Skeletal muscle cell (primary cell): ENCODE data around the gene PTPRF.
A peak's percentile ranks its signal among the peaks of the same experiment; 100 is the strongest.

ENCODE experiments used
- DNase-seq: peaks from one replicate; pipeline ENCODE4 v3.0.0-alpha.2; 2010; ENCODE audit warnings: low read depth
- H3K4me3 ChIP-seq: 2 replicates; pipeline ENCODE4 v1.5.1; 2011; ENCODE audit warnings: low read depth, mild to moderate bottlenecking, control low read depth, low read length, moderate library complexity

Gene PTPRF

GRCh38 chr1:43570277-43570676 lies 39.6 kb downstream of the PTPRF start:
- H3K4me3 ChIP-seq = no peak overlapping the region
- DNase-seq = no peak

DNA sequence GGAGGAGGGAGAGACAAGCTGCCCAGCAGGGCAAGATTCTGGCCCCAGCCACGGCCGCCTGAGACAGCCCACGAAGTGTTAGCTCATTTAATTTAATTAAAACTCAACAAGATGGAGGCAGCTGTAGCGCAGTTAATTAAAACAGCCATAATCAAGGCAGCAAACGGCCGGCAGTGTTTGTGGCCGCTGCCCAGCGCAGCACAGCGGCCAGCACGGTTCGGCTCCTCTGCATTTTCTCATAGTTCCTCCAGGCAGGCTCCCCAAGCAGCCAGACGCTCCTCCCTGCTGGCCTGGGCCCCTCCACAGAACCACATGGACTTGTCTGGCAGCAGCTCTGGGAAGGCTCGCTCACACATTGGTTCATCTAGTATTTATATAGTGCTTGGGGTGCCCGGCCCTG lies 40.0 kb downstream of the PTPRF start:
- no peak for DNase-seq

GRCh38 chr1:43572084-43572483 lies 41.4 kb downstream of the PTPRF start:
- DNase-seq = no peak
- no peak overlapping the region for H3K4me3 ChIP-seq

More for the DNA sequence above, 40.0 kb downstream of the PTPRF start:
- no peak overlapping the region for H3K4me3 ChIP-seq

DNA sequence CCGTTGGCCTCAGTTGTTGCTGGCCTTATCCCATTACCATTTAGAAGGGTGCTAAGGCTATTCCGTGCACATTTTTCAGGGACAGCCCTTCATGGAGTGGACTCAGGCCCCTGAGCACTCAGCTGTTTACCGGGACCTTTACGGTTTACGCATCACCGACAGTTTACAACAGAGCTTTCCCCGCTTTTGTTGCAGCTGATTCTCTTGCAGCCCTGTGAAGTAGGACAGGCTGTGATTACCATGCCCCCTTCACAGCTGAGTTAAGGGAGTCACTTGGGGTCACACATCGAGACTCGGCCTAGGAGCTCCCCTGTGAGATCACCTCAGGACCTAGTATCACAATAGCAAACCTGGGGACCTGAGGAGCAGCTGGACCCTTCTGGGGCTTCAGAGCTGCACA lies 41.9 kb downstream of the PTPRF start:
- no peak overlapping the region for H3K4me3 ChIP-seq

GRCh38 chr1:43573066-43573800 lies 42.5 kb downstream of the PTPRF start:
- no peak for DNase-seq
- H3K4me3 ChIP-seq = no peak overlapping the region

More for the DNA sequence above, 41.9 kb downstream of the PTPRF start:
- DNase-seq = no peak

- H3K4me3 ChIP-seq = no peak overlapping the region
- DNase-seq = no peak
Observed at GRCh38 chr1:43576521-43576920, 45.8 kb downstream of the PTPRF start.

- DNase-seq = no peak
- no peak overlapping the region for H3K4me3 ChIP-seq
Observed at GRCh38 chr1:43577655-43578542, 47.2 kb downstream of the PTPRF start.

DNA sequence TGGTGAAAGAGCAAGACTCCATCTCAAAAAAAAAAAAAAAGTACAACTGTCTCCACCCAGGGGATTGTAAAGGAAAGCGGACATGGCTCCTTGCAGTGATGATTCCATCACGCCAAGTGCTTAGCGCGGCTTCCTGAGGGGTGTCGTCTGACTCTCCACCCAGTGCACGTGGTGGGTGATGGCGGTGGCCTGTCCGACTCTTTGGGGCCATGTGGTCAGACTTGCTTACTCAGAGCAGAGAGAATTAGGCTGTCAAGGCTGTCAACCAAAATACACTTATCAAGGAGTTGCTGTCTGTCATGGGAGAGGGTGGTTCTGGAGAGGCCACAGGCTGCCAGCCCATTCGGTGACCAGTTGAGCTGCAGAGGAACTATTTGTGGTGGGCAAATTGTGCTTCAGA lies 49.4 kb downstream of the PTPRF start:
- no peak overlapping the region for H3K4me3 ChIP-seq
- no peak for DNase-seq

- no peak overlapping the region for H3K4me3 ChIP-seq
- peak; percentile 78 for DNase-seq
Observed at GRCh38 chr1:43582162-43582566, 51.5 kb downstream of the PTPRF start.

GRCh38 chr1:43583058-43583457 lies 52.4 kb downstream of the PTPRF start:
- no peak for DNase-seq
- no peak overlapping the region for H3K4me3 ChIP-seq

DNA sequence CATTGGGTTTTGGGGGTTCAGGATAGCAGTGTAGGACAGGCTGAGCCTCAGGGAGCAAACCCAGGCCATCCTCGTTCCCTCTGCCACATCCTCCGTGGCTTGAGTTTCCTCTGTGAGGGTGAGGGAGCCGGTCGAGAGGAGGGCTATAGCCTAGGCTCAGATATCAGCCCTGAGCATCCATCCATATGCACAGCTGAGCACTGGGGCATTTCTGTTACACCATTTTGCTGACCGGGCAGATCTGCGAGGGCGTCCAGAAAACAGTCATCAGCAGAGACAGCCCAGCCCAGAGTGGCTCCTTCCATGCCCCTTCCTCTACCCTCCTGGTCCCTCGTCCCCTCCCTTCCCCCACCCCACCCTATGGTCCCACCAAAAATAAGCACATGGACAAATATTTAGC lies 53.5 kb downstream of the PTPRF start:
- no peak for DNase-seq
- no peak overlapping the region for H3K4me3 ChIP-seq

DNA sequence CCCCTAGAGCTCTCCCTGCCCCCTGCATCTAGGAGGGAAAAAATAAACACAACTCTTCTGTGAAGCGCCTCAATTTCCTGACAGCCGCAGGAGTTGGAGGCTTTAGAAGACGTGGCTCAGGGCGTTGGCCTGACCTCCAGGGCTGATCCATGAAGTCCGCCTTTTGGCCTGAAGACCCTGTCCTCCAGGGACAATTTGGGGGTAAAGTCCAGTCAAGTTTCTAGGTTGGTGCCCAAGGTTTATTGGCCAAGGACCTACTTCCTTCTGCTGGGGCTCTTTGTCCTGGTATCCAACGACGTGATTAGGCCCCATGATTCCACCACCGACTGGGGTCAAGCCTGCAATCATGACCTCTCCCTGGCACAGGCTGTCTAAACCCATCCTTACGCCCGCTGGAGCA lies 54.9 kb downstream of the PTPRF start:
- DNase-seq = no peak
- H3K4me3 ChIP-seq = no peak overlapping the region

- no peak overlapping the region for H3K4me3 ChIP-seq
- no peak for DNase-seq
Observed at GRCh38 chr1:43586136-43586731, 55.6 kb downstream of the PTPRF start.

- H3K4me3 ChIP-seq = no peak overlapping the region
Observed at GRCh38 chr1:43587001-43587400, 56.3 kb downstream of the PTPRF start.

GRCh38 chr1:43587594-43587993 lies 56.9 kb downstream of the PTPRF start:
- DNase-seq = peak; percentile 9
- no peak overlapping the region for H3K4me3 ChIP-seq

More at GRCh38 chr1:43587001-43587400, 56.3 kb downstream of the PTPRF start:
- DNase-seq = no peak

DNA sequence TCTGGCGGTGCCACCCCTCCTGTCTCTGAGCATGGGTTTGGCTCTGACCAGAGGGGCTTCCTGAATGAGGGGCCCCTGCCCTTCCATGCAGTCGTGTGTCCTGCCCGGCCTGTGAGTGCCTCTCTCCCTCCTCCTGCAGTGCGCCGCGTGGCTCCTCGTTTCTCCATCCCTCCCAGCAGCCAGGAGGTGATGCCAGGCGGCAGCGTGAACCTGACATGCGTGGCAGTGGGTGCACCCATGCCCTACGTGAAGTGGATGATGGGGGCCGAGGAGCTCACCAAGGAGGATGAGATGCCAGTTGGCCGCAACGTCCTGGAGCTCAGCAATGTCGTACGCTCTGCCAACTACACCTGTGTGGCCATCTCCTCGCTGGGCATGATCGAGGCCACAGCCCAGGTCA lies 57.9 kb downstream of the PTPRF start:
- no peak for DNase-seq
- H3K4me3 ChIP-seq = no peak overlapping the region

DNA sequence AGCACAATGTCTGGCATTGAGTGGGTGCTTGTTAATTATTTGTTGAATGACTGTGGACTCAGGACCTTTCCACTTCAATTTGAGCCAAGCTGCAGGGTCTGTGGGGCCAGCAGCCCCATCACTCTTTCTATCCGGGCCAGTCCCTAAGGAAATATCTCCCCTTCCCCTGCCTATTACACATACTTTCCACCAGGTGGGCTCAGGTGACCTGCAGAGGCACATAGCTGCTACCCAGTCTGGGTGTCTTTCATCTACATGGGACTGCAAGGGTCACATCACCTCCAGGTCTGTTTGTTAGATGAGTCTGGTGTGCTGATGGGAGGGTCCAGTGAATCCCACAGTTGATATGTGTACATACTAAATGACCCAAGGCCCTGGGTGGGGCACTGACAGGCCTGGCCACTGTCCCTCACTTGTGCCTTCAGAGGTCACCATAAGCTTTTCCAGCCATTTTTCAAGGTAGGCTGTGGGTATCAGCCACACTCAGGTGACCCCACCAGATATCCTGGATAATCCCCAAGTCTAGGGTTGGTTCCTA lies 59.8 kb downstream of the PTPRF start:
- no peak overlapping the region for H3K4me3 ChIP-seq
- DNase-seq = no peak

GRCh38 chr1:43591181-43591580 lies 60.5 kb downstream of the PTPRF start:
- no peak for DNase-seq

DNA sequence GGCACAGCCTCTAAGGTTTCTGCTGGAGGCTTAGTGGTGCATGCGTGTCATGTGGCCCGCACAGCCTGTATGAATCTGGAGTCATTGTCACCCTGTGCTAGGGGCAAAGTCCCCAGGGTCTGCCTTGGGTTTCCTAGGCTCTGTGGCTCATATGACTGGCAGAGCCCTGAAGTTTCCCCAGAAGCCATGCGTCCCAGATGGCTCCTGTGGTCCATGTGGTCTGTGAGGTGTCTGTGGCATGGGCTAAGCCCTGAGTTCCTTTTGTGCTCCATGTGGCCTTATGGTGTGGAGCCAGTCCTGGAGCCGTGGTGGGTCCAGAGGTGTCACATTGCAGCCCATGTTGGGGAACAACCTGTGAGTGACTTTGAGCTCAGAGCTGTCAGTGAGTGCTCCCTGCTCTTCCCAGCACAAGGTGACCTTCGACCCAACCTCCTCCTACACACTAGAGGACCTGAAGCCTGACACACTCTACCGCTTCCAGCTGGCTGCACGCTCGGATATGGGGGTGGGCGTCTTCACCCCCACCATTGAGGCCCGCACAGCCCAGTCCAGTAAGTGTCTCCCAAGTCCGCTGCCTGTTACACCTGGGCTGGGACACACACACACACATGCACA lies 61.5 kb downstream of the PTPRF start:
- H3K4me3 ChIP-seq = no peak overlapping the region
- no peak for DNase-seq

More at GRCh38 chr1:43591181-43591580, 60.5 kb downstream of the PTPRF start:
- H3K4me3 ChIP-seq = no peak overlapping the region
